H1 (cell line): Measurements from ENCODE around the gene CD248. TPM values are rescaled to one million over a fixed set of nuclear protein-coding genes. Genes with fewer than 3 reads are reported as not detected.

Experiments
- CTCF ChIA-PET: fragments of 300-600 bp; sonication (Branson Sonifier 250); formaldehyde crosslinking; loops from one replicate; lab custom pipeline; 2021; ENCODE audit not compliant: partially characterized antibody; lab: Charles Lee
- POLR2A ChIA-PET: fragments of 300-600 bp; sonication (Branson Sonifier 250); formaldehyde crosslinking; loops from one replicate; lab custom pipeline; 2021; ENCODE audit warnings: inconsistent platforms; ENCODE audit not compliant: partially characterized antibody; lab: Charles Lee
- DNase-seq, 2 experiments: peaks; one replicate each; pipeline versions ENCODE4 v3.0.0 to v3.0.0-alpha.2; 2010 to 2022; ENCODE audit warnings: low spot score in 2 of 2, low read depth in 1 of 2, mixed read lengths in 1 of 2
- FAIRE-seq: peaks from 2 replicates; lab custom pipeline; 2011; peaks lifted over from hg19 to GRCh38; lab: Jason Lieb, UNC
- H2AFZ ChIP-seq: 2 replicates; pipeline ENCODE4 v1.8.1; 2012; ENCODE audit warnings: low read length, inconsistent platforms
- H2AK5ac ChIP-seq: 2 replicates; pipeline ENCODE4 v1.6.1; 2013; ENCODE audit warnings: low read depth, low read length
- H2BK120ac ChIP-seq: replicated peaks from 2 replicates; pipeline ENCODE3; 2013; ENCODE audit warnings: low read depth, low read length, inconsistent platforms
- H2BK12ac ChIP-seq: 2 replicates; pipeline ENCODE4 v1.6.1; 2013; ENCODE audit warnings: low read depth, low read length
- H2BK15ac ChIP-seq: 2 replicates; pipeline ENCODE4 v1.6.1; 2013; ENCODE audit warnings: low read length
- H2BK20ac ChIP-seq: 2 replicates; pipeline ENCODE4 v1.6.1; 2013; ENCODE audit warnings: low read length
- H2BK5ac ChIP-seq: 2 replicates; pipeline ENCODE4 v1.6.1; 2013; ENCODE audit warnings: low read depth, low read length
- H3K14ac ChIP-seq: 2 replicates; pipeline ENCODE4 v1.6.1; 2013; ENCODE audit warnings: inconsistent platforms; ENCODE audit not compliant: insufficient read length
- H3K18ac ChIP-seq: 2 replicates; pipeline ENCODE4 v1.6.1; 2013; ENCODE audit warnings: low read length; ENCODE audit errors: extremely low read depth
- H3K23ac ChIP-seq: 2 replicates; pipeline ENCODE4 v1.6.1; 2013; ENCODE audit warnings: inconsistent platforms; ENCODE audit not compliant: insufficient read length
- H3K23me2 ChIP-seq: 2 replicates; pipeline ENCODE4 v1.6.1; 2013; ENCODE audit warnings: low read depth, low read length
- H3K27ac ChIP-seq: 2 replicates; pipeline ENCODE4 v1.6.1; 2011; ENCODE audit warnings: low read depth, low read length, inconsistent platforms
- H3K27me3 ChIP-seq, 4 experiments: replicated peaks in 1 of 4; 1 replicate in 1 of 4; 2 replicates in 3 of 4; pipeline versions ENCODE4 v1.6.1 to v1.8.1; 2011 to 2013; ENCODE audit warnings: low read length in 3 of 4, mild to moderate bottlenecking in 3 of 4, inconsistent platforms in 2 of 4, mixed read lengths in 2 of 4, moderate library complexity in 1 of 4; ENCODE audit not compliant: control insufficient read depth in 3 of 4, insufficient read depth in 3 of 4; ENCODE audit errors: extremely low read depth in 1 of 4
- H3K36me3 ChIP-seq, 4 experiments: 2 replicates each; pipeline versions ENCODE4 v1.6.1 to v1.8.1; 2011 to 2013; ENCODE audit warnings: mild to moderate bottlenecking in 4 of 4, low read length in 3 of 4, moderate library complexity in 2 of 4, control low read depth in 1 of 4, inconsistent platforms in 1 of 4; ENCODE audit not compliant: insufficient read depth in 4 of 4, control insufficient read depth in 2 of 4
- H3K4ac ChIP-seq: replicated peaks from 2 replicates; pipeline ENCODE3; 2013; ENCODE audit warnings: low read length, low read depth, mixed read lengths, inconsistent platforms; ENCODE audit not compliant: insufficient read length
- H3K4me1 ChIP-seq, 4 experiments: replicated peaks in 1 of 4; 1 replicate in 1 of 4; 2 replicates in 3 of 4; pipeline versions ENCODE4 v1.6.1 to v1.8.1; 2011 to 2013; ENCODE audit warnings: low read length in 3 of 4, inconsistent platforms in 2 of 4, mixed read lengths in 1 of 4; ENCODE audit not compliant: insufficient read depth in 4 of 4, control insufficient read depth in 3 of 4
- H3K4me2 ChIP-seq, 2 experiments: 2 replicates each; pipeline versions ENCODE4 v1.6.1 to v1.8.1; 2011 to 2013; ENCODE audit warnings: low read depth in 2 of 2, low read length in 2 of 2, control low read depth in 1 of 2, inconsistent platforms in 1 of 2, mild to moderate bottlenecking in 1 of 2; ENCODE audit not compliant: insufficient read depth in 1 of 2
- H3K4me3 ChIP-seq, 4 experiments: fragments of 200-600, 300-600 bp in 1 of 4; sonication (generic), shearing (Covaris generic), sonication (Bioruptor Twin) in 1 of 4; 2 replicates each; pipeline versions ENCODE4 v1.5.1 to v1.8.1; 2011 to 2016; ENCODE audit warnings: low read length in 4 of 4, low read depth in 3 of 4, control low read depth in 2 of 4, inconsistent platforms in 2 of 4, mild to moderate bottlenecking in 2 of 4, mixed read lengths in 1 of 4, moderate library complexity in 1 of 4; ENCODE audit not compliant: insufficient read depth in 2 of 4; ENCODE audit errors: extremely low read depth in 1 of 4
- H3K56ac ChIP-seq: replicated peaks from 2 replicates; pipeline ENCODE3; 2013; ENCODE audit warnings: low read depth, mild to moderate bottlenecking, mixed read lengths, low read length, inconsistent platforms; ENCODE audit not compliant: insufficient read length
- H3K79me1 ChIP-seq: 2 replicates; pipeline ENCODE4 v1.6.1; 2013; ENCODE audit warnings: low read depth, low read length, control low read depth
- H3K79me2 ChIP-seq, 2 experiments: 2 replicates each; pipeline versions ENCODE4 v1.6.1 to v1.8.1; 2012 to 2013; ENCODE audit warnings: low read length in 2 of 2, mild to moderate bottlenecking in 2 of 2, inconsistent platforms in 1 of 2; ENCODE audit not compliant: insufficient read depth in 2 of 2, control insufficient read depth in 1 of 2
- H3K9ac ChIP-seq, 4 experiments: replicated peaks in 1 of 4; 1 replicate in 1 of 4; 2 replicates in 3 of 4; pipeline versions ENCODE4 v1.6.1 to v1.8.1; 2011 to 2013; ENCODE audit warnings: low read depth in 3 of 4, low read length in 3 of 4, control low read depth in 2 of 4, mild to moderate bottlenecking in 2 of 4, moderate library complexity in 2 of 4, inconsistent platforms in 1 of 4; ENCODE audit errors: extremely low read depth in 1 of 4
- H3K9me3 ChIP-seq, 2 experiments: 2 replicates each; pipeline versions ENCODE4 v1.6.1 to v1.8.1; 2012 to 2013; ENCODE audit warnings: mild to moderate bottlenecking in 2 of 2, moderate library complexity in 2 of 2, control low read depth in 1 of 2, inconsistent platforms in 1 of 2, low read depth in 1 of 2, low read length in 1 of 2, mixed read lengths in 1 of 2; ENCODE audit not compliant: insufficient read depth in 2 of 2
- H4K20me1 ChIP-seq, 2 experiments: replicated peaks in 1 of 2; 2 replicates each; pipeline versions ENCODE3 to v1.8.1; 2011 to 2013; ENCODE audit warnings: inconsistent platforms in 2 of 2, low read length in 2 of 2, mild to moderate bottlenecking in 1 of 2; ENCODE audit not compliant: insufficient read depth in 2 of 2, control insufficient read depth in 1 of 2
- H4K5ac ChIP-seq: 2 replicates; pipeline ENCODE4 v1.6.1; 2013; ENCODE audit warnings: low read length, low read depth, mixed read lengths, inconsistent platforms; ENCODE audit not compliant: insufficient read length
- H4K8ac ChIP-seq: 2 replicates; pipeline ENCODE4 v1.8.0; 2013; ENCODE audit warnings: mild to moderate bottlenecking, moderate library complexity, low read length, inconsistent platforms; ENCODE audit not compliant: insufficient read depth; ENCODE audit errors: extremely low read depth
- H4K91ac ChIP-seq: replicated peaks from 2 replicates; pipeline ENCODE3; 2013; ENCODE audit warnings: low read length, mixed read lengths, inconsistent platforms; ENCODE audit not compliant: insufficient read length
- CHD2 ChIP-seq: IDR thresholded peaks from 2 replicates; pipeline ENCODE4 v1.6.1; 2012; ENCODE audit warnings: low read length, improper control_type of control experiment
- SIRT6 ChIP-seq: IDR thresholded peaks from one replicate; pipeline ENCODE4 v1.7.1; 2012; ENCODE audit warnings: low read length, inconsistent platforms
- TBP ChIP-seq: IDR thresholded peaks from 2 replicates; pipeline ENCODE4 v1.6.1; 2011; ENCODE audit warnings: low read depth, low read length, improper control_type of control experiment
- WGBS, 2 experiments: shearing (Covaris generic) in 1 of 2; methylation state at CpG; one replicate each; pipeline versions ENCODE4 v1.1.6 to v1.1.7; 2013 to 2015; ENCODE audit warnings: low lambda C conversion rate in 2 of 2, mixed read lengths in 2 of 2, inconsistent platforms in 1 of 2, low coverage in 1 of 2, missing lambda C conversion rate in 1 of 2; ENCODE audit not compliant: insufficient replicate concordance in 2 of 2, insufficient coverage in 1 of 2, insufficient read length in 1 of 2; ENCODE audit errors: extremely low coverage in 1 of 2, missing lambda C conversion rate in 1 of 2; 5-methylcytosine and 5-hydroxymethylcytosine counted together
- polyA plus RNA-seq, 7 experiments: library from polyadenylated mRNA; depleted of rRNA in 3 of 7; stranded (reverse) in 5 of 7; unstranded in 2 of 7; fragments of >200 nt in 5 of 7; fragments of 200-250 nt in 2 of 7; gene quantifications; 1 replicate in 5 of 7; 2 replicates in 1 of 7; 4 replicates in 1 of 7; pipeline versions ENCODE4 v1.2.1 to v1.2.3, GENCODE V29; 2011 to 2013; ENCODE audit warnings: missing spikeins in 2 of 7, mixed read lengths in 2 of 7
- total RNA-seq: library from RNA; stranded (reverse); fragmentation: NEBNext Ultra II Directional; extraction: Animal tissue kit (Norgen Biotek cat#: 25700); gene quantifications from 2 replicates; pipeline ENCODE4 v1.2.1, GENCODE V29; 2021

The CD248 gene
- total and polyA plus RNA-seq, 2 of the 8 experiments (the other 6 are each of a cell fraction or from before 2014, with no cell fraction given), result 2.7 to 3.9 TPM

DNA sequence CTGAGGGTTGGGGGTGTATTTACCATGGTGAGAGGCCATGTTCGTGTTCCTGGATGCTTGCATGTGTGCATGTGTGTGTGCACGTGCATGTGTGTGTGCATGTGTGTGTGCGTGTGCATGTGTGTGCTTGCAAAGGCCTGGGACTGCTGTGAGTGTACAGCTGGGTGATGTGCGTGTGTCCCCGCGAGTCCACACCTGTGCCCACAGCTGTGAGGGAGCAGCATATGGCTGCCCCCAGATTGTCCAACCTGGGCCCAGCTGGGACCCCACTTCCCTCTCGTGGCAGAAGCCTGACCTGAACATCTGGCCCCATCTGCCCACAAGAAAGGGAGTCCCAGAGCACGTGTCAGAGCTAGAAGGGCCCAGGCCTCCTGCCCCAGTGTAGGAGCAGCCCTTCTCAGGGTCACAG, 8.4 kb upstream of the CD248 start:
- peak overlapping the region; percentile 89; the same call in 1 of the 2 replicates for H2BK12ac ChIP-seq
- ChIA-PET POLR2A (interaction anchor here (1.2 to 2.2 kb wide), 2 partner anchors 12 to 14 kb away, joined by 3 to 6 read pairs; no protein-coding TSS in a partner anchor), CTCF (interaction anchor here (4.0 kb wide), 1 partner anchor 12 kb away, joined by 73 read pairs; no protein-coding TSS in a partner anchor)
- peak overlapping the region; percentile 76 for H2BK5ac ChIP-seq
- H4K8ac ChIP-seq, result no peak overlapping the region
- H2BK120ac ChIP-seq, result no peak overlapping the region
- peak overlapping the region; percentile 100 for H2BK15ac ChIP-seq
- H3K9ac ChIP-seq, result no peak overlapping the region
- H3K27me3 ChIP-seq, result peaks cover 0 to 7% (median 6%) of the 10 kb centered on the region in 4 experiments; a peak in 3 of 7 replicates
- H3K36me3 ChIP-seq, result no peaks in the 10 kb centered on the region
- peak overlapping the region; percentile 99; the same call in 1 of the 2 replicates for H2BK20ac ChIP-seq
- DNase-seq (no peak), FAIRE-seq (no peak)
- H3K56ac ChIP-seq, result no peak overlapping the region
- H3K9me3 ChIP-seq, result no peaks in the 10 kb centered on the region
- H3K4me1 ChIP-seq, result peaks cover 5 to 13% (median 8%) of the 10 kb centered on the region in 4 experiments; a peak in 6 of 7 replicates
- no peak overlapping the region for H2AFZ ChIP-seq
- no peaks in the 10 kb centered on the region for H4K20me1 ChIP-seq
- peaks cover 3% of the 10 kb centered on the region; the same call in 1 of the 2 replicates for H3K23me2 ChIP-seq
- H3K18ac ChIP-seq, result peak overlapping the region; percentile 94; the same call in 1 of the 2 replicates
- peak overlapping the region; percentile 0 for H4K91ac ChIP-seq
- no peaks in the 10 kb centered on the region for H3K79me1 ChIP-seq
- WGBS, 2 experiments, result 95% methylated on average over 8 of the region's 8 CpGs; no CpG with 5 or more reads in 1 of the 2 experiments
- no peak overlapping the region for H3K14ac ChIP-seq
- H3K4me2 ChIP-seq, result no peak overlapping the region
- TF ChIP-seq CHD2, result no peak
- no peak for TF ChIP-seq SIRT6
- no peak for TF ChIP-seq TBP
- H3K79me2 ChIP-seq, result no peaks in the 10 kb centered on the region
- no peak overlapping the region for H3K4ac ChIP-seq
- no peak overlapping the region for H3K23ac ChIP-seq
- no peak overlapping the region for H4K5ac ChIP-seq
- H3K4me3 ChIP-seq, result no peak overlapping the region
- H3K27ac ChIP-seq, result no peak overlapping the region
- H2AK5ac ChIP-seq, result no peak overlapping the region
